SK-N-SH treated with all-trans-retinoic acid at 6 μM for 48 hours (cell line): Measurements from ENCODE around the gene CD59.

Source experiments
- ATAC-seq: fragments of 200-7000 bp; cut with Tn5 transposase; 3 replicates; pipeline ENCODE4 v1.9.1; 2020; ENCODE audit warnings: mild to moderate bottlenecking, moderate library complexity
- ARNTL ChIP-seq: fragments of 450-650 bp; formaldehyde crosslinking; IDR thresholded peaks from 2 replicates; pipeline ENCODE4 v1.5.0; 2020; ENCODE audit warnings: low read depth, mild to moderate bottlenecking, moderate library complexity, borderline replicate concordance
- BACH2 ChIP-seq: fragments of 250-450 bp; sonication (Bioruptor Pico); IDR thresholded peaks from 2 replicates; pipeline ENCODE4 v1.9.0; 2021; ENCODE audit warnings: mild to moderate bottlenecking, borderline replicate concordance
- CREB5 ChIP-seq: fragments of 250-450 bp; sonication (Bioruptor Pico); IDR thresholded peaks from 2 replicates; pipeline ENCODE4 v1.5.1; 2020; ENCODE audit warnings: low read depth, mild to moderate bottlenecking, moderate library complexity
- CSDC2 ChIP-seq: fragments of 250-450 bp; sonication (Bioruptor Pico); IDR thresholded peaks from 2 replicates; pipeline ENCODE4 v1.5.0; 2020; ENCODE audit warnings: mild to moderate bottlenecking, moderate library complexity
- GLIS3 ChIP-seq: fragments of 250-450 bp; sonication (Bioruptor Pico); IDR thresholded peaks from 2 replicates; pipeline ENCODE4 v1.5.0; 2020; ENCODE audit warnings: mild to moderate bottlenecking, moderate library complexity
- ISL1 ChIP-seq: fragments of 250-450 bp; sonication (Bioruptor Pico); IDR thresholded peaks from 2 replicates; pipeline ENCODE4 v2.1.2; 2022; ENCODE audit warnings: mild to moderate bottlenecking, moderate library complexity
- OSR1 ChIP-seq: fragments of 250-450 bp; sonication (Bioruptor Pico); IDR thresholded peaks from 2 replicates; pipeline ENCODE4 v1.8.0; 2022; ENCODE audit warnings: moderate library complexity, mild to moderate bottlenecking, inconsistent platforms
- PATZ1 ChIP-seq: fragments of 250-450 bp; sonication (Bioruptor Pico); IDR thresholded peaks from 2 replicates; pipeline ENCODE4 v1.8.0; 2020; ENCODE audit warnings: mild to moderate bottlenecking, moderate library complexity, borderline replicate concordance
- POU6F1 ChIP-seq: fragments of 250-450 bp; sonication (Bioruptor Pico); IDR thresholded peaks from 2 replicates; pipeline ENCODE4 v1.8.0; 2021; ENCODE audit warnings: low read depth, mild to moderate bottlenecking, moderate library complexity, borderline replicate concordance
- PPARA ChIP-seq: fragments of 250-450 bp; sonication (Bioruptor Pico); IDR thresholded peaks from 2 replicates; pipeline ENCODE4 v1.5.0; 2020; ENCODE audit warnings: mild to moderate bottlenecking, borderline replicate concordance
- RARB ChIP-seq: fragments of 250-450 bp; sonication (Bioruptor Pico); IDR thresholded peaks from 2 replicates; pipeline ENCODE4 v1.8.0; 2021; ENCODE audit warnings: mild to moderate bottlenecking, moderate library complexity
- SNAI2 ChIP-seq: fragments of 250-450 bp; sonication (Bioruptor Pico); IDR thresholded peaks from 2 replicates; pipeline ENCODE4 v1.5.0; 2020; ENCODE audit warnings: mild to moderate bottlenecking, moderate library complexity
- TOX ChIP-seq: fragments of 250-450 bp; sonication (Bioruptor Pico); IDR thresholded peaks from 2 replicates; pipeline ENCODE4 v1.8.0; 2021; ENCODE audit warnings: mild to moderate bottlenecking, moderate library complexity, borderline replicate concordance
- TSHZ2 ChIP-seq: fragments of 250-450 bp; sonication (Bioruptor Pico); IDR thresholded peaks from 2 replicates; pipeline ENCODE4 v1.5.0; 2020; ENCODE audit warnings: mild to moderate bottlenecking, moderate library complexity
- ZC3H10 ChIP-seq: fragments of 250-450 bp; sonication (Bioruptor Pico); IDR thresholded peaks from 2 replicates; pipeline ENCODE4 v1.5.1; 2021; ENCODE audit warnings: mild to moderate bottlenecking, moderate library complexity
- ZFP3 ChIP-seq: fragments of 250-450 bp; sonication (Bioruptor Pico); IDR thresholded peaks from 2 replicates; pipeline ENCODE4 v1.5.0; 2020; ENCODE audit warnings: mild to moderate bottlenecking, moderate library complexity
- ZFP30 ChIP-seq: fragments of 450-650 bp; formaldehyde crosslinking; IDR thresholded peaks from 2 replicates; pipeline ENCODE4 v1.5.0; 2022; ENCODE audit warnings: mild to moderate bottlenecking, moderate library complexity
- ZNF565 ChIP-seq: fragments of 450-650 bp; formaldehyde crosslinking; conservative IDR thresholded peaks from 2 replicates; pipeline ENCODE4 v1.5.0; 2020; ENCODE audit warnings: low read depth, mild to moderate bottlenecking, moderate library complexity
- ZNF70 ChIP-seq: fragments of 450-650 bp; formaldehyde crosslinking; IDR thresholded peaks from 2 replicates; pipeline ENCODE4 v1.5.0; 2020; ENCODE audit warnings: mild to moderate bottlenecking, moderate library complexity
- ZNF8 ChIP-seq: fragments of 450-650 bp; formaldehyde crosslinking; IDR thresholded peaks from 2 replicates; pipeline ENCODE4 v1.5.0; 2020; ENCODE audit warnings: mild to moderate bottlenecking, moderate library complexity

CD59 gene

GRCh38 chr11:33713856-33714398 lies 22.3 kb downstream of the CD59 start:
- no peak for TF ChIP-seq ISL1 (CRISPR knock-in tag)
- no peak for TF ChIP-seq TSHZ2 (CRISPR knock-in tag)
- TF ChIP-seq OSR1 (CRISPR knock-in tag), result no peak
- no peak for TF ChIP-seq ZNF565 (CRISPR knock-in tag)
- TF ChIP-seq ZFP3 (CRISPR knock-in tag), result no peak
- no peak for TF ChIP-seq PPARA
- TF ChIP-seq ZFP30 (CRISPR knock-in tag), result no peak
- TF ChIP-seq ZNF70 (CRISPR knock-in tag), result no peak
- no peak for TF ChIP-seq ZNF8 (CRISPR knock-in tag)
- no peak for TF ChIP-seq GLIS3 (CRISPR knock-in tag)
- TF ChIP-seq POU6F1 (CRISPR knock-in tag), result no peak
- no peak for TF ChIP-seq BACH2
- TF ChIP-seq SNAI2 (CRISPR knock-in tag), result no peak
- TF ChIP-seq PATZ1, result no peak
- no peak for TF ChIP-seq CSDC2 (CRISPR knock-in tag)
- no peak for TF ChIP-seq ARNTL (CRISPR knock-in tag)
- no peak for TF ChIP-seq TOX (CRISPR knock-in tag)
- no peak for TF ChIP-seq ZC3H10
- TF ChIP-seq CREB5, result no peak
- ATAC-seq, result no peak

- TF ChIP-seq ARNTL (CRISPR knock-in tag) (no peak), PATZ1 (no peak), BACH2 (no peak), OSR1 (CRISPR knock-in tag) (no peak), CSDC2 (CRISPR knock-in tag) (no peak)
- no peak for ATAC-seq
Observed at GRCh38 chr11:33713151-33713855, 22.9 kb downstream of the CD59 start.

GRCh38 chr11:33712436-33712835 lies 23.8 kb downstream of the CD59 start:
- TF ChIP-seq ZFP3 (CRISPR knock-in tag) (no peak), TOX (CRISPR knock-in tag) (no peak), CREB5 (no peak), ZC3H10 (no peak), PATZ1 (no peak), GLIS3 (CRISPR knock-in tag) (no peak), CSDC2 (CRISPR knock-in tag) (no peak), POU6F1 (CRISPR knock-in tag) (no peak), RARB (CRISPR knock-in tag) (no peak)
- no peak for ATAC-seq
